Measurements from ENCODE around the gene SDK1.

GRCh38 chr7:4166340-4166739 lies 865.3 kb downstream of the SDK1 start:
- no peak for TF ChIP-seq CTCF (IDR thresholded peaks at IDR 0.05)
- TF ChIP-seq POLR2A (IDR thresholded peaks at IDR 0.05) = no peak

Measured in uterus (tissue), 2 donors.